Neuronal stem cell (in vitro differentiated cells): ENCODE measurements around the gene CYSTM1.

Experiments used
- DNase-seq: peaks from one replicate; pipeline ENCODE4 v3.0.0-alpha.2; 2013; ENCODE audit warnings: low spot score
- H2AFZ ChIP-seq: one replicate; pipeline ENCODE4 v1.6.1; 2013; ENCODE audit warnings: mild to moderate bottlenecking, low read length, inconsistent platforms
- H2AK5ac ChIP-seq: 2 replicates; pipeline ENCODE4 v1.6.1; 2013; ENCODE audit warnings: low read depth, mild to moderate bottlenecking, inconsistent platforms, low read length, moderate library complexity, mixed read lengths
- H2BK120ac ChIP-seq: 2 replicates; pipeline ENCODE4 v1.6.1; 2013; ENCODE audit warnings: low read depth, mild to moderate bottlenecking, inconsistent platforms, low read length, moderate library complexity, mixed read lengths
- H2BK12ac ChIP-seq: one replicate; pipeline ENCODE4 v1.6.1; 2013; ENCODE audit warnings: low read length, inconsistent platforms
- H2BK15ac ChIP-seq: 2 replicates; pipeline ENCODE4 v1.6.1; 2013; ENCODE audit warnings: mild to moderate bottlenecking, low read length, inconsistent platforms, mixed read lengths
- H2BK5ac ChIP-seq: one replicate; pipeline ENCODE4 v1.6.1; 2013; ENCODE audit warnings: inconsistent platforms, mild to moderate bottlenecking, low read length, moderate library complexity
- H3K14ac ChIP-seq: one replicate; pipeline ENCODE4 v1.6.1; 2013; ENCODE audit warnings: low read length, inconsistent platforms
- H3K18ac ChIP-seq: 2 replicates; pipeline ENCODE4 v1.6.1; 2013; ENCODE audit warnings: low read length, inconsistent platforms
- H3K23ac ChIP-seq: 2 replicates; pipeline ENCODE4 v1.6.1; 2013; ENCODE audit warnings: low read depth, mild to moderate bottlenecking, mixed read lengths, low read length, inconsistent platforms; ENCODE audit not compliant: poor library complexity
- H3K27ac ChIP-seq: replicated peaks from 3 replicates; pipeline ENCODE4 v1.5.1; 2013; ENCODE audit warnings: low read length, inconsistent platforms
- H3K27me3 ChIP-seq, 3 experiments: 2 replicates each; pipeline ENCODE4 v1.6.1; 2013; ENCODE audit warnings: low read length in 3 of 3, mild to moderate bottlenecking in 2 of 3, inconsistent platforms in 1 of 3, low read depth in 1 of 3, mixed read lengths in 1 of 3, moderate library complexity in 1 of 3; ENCODE audit not compliant: control insufficient read depth in 3 of 3, insufficient read depth in 3 of 3
- H3K36me3 ChIP-seq, 2 donors: replicated peaks in 1 of 2; 2 replicates each; pipeline ENCODE4 v1.6.1; 2013; ENCODE audit warnings: low read length in 2 of 2; ENCODE audit not compliant: control insufficient read depth in 2 of 2, insufficient read depth in 2 of 2
- H3K4ac ChIP-seq: 2 replicates; pipeline ENCODE4 v1.6.1; 2013; ENCODE audit warnings: inconsistent platforms, mild to moderate bottlenecking, low read length, moderate library complexity
- H3K4me1 ChIP-seq, 2 donors: 1 replicate in 1 of 2; 2 replicates in 1 of 2; pipeline ENCODE4 v1.6.1; 2013; ENCODE audit warnings: low read length in 2 of 2, low read depth in 1 of 2; ENCODE audit not compliant: control insufficient read depth in 2 of 2, insufficient read depth in 1 of 2
- H3K4me2 ChIP-seq: one replicate; pipeline ENCODE4 v1.6.1; 2013; ENCODE audit warnings: mild to moderate bottlenecking, low read length, inconsistent platforms; ENCODE audit not compliant: insufficient read depth, poor library complexity, severe bottlenecking
- H3K4me3 ChIP-seq, 2 donors: 2 replicates each; pipeline ENCODE4 v1.5.1; 2013; ENCODE audit warnings: low read length in 2 of 2, mild to moderate bottlenecking in 2 of 2, inconsistent platforms in 1 of 2, moderate library complexity in 1 of 2
- H3K79me1 ChIP-seq: one replicate; pipeline ENCODE4 v1.6.1; 2013; ENCODE audit warnings: low read depth, mild to moderate bottlenecking, inconsistent platforms, low read length, moderate library complexity
- H3K9ac ChIP-seq: one replicate; pipeline ENCODE4 v1.6.1; 2013; ENCODE audit warnings: mild to moderate bottlenecking, low read depth, low read length, inconsistent platforms; ENCODE audit not compliant: poor library complexity
- H3K9me3 ChIP-seq, 2 donors: replicated peaks in 1 of 2; 2 replicates each; pipeline versions ENCODE3 to v1.6.1; 2013; ENCODE audit warnings: low read length in 2 of 2, mild to moderate bottlenecking in 2 of 2, inconsistent platforms in 1 of 2, low read depth in 1 of 2, mixed read lengths in 1 of 2, moderate library complexity in 1 of 2; ENCODE audit not compliant: control insufficient read depth in 2 of 2, insufficient read depth in 1 of 2
- H4K8ac ChIP-seq: one replicate; pipeline ENCODE4 v1.6.1; 2013; ENCODE audit warnings: low read depth, mild to moderate bottlenecking, inconsistent platforms, low read length, moderate library complexity
- H4K91ac ChIP-seq: one replicate; pipeline ENCODE4 v1.6.1; 2013; ENCODE audit warnings: low read length, low read depth, mild to moderate bottlenecking, inconsistent platforms; ENCODE audit not compliant: poor library complexity
- whole genome bisulfite sequencing, 2 donors: extraction: QIAGEN DNeasy Blood & Tissue Kit; methylation state at CpG; one replicate each; pipeline ENCODE4 v1.1.7; 2013; ENCODE audit warnings: missing lambda C conversion rate in 2 of 2, mixed read lengths in 1 of 2; ENCODE audit not compliant: insufficient read length in 2 of 2, insufficient replicate concordance in 1 of 2; ENCODE audit errors: extremely low coverage in 2 of 2; 5-methylcytosine and 5-hydroxymethylcytosine counted together

CYSTM1 gene

GRCh38 chr5:140239461-140239860 is 64.5 kb downstream of the CYSTM1 start:
- H3K27me3 ChIP-seq, result no peaks in the 10 kb centered on the region
- H3K23ac ChIP-seq, result no peak overlapping the region
- no peak overlapping the region for H2AK5ac ChIP-seq
- no peak overlapping the region for H3K9ac ChIP-seq
- H4K91ac ChIP-seq, result no peak overlapping the region
- no peak overlapping the region for H3K4ac ChIP-seq
- peaks cover 13% of the 10 kb centered on the region in 2 donors for H3K4me1 ChIP-seq
- H3K79me1 ChIP-seq, result no peaks in the 10 kb centered on the region
- no peak overlapping the region for H2BK5ac ChIP-seq
- H4K8ac ChIP-seq, result no peak overlapping the region
- H3K36me3 ChIP-seq, result peaks cover 3 to 5% of the 10 kb centered on the region in 2 donors
- H3K4me2 ChIP-seq, result no peak overlapping the region
- no peaks in the 10 kb centered on the region for H3K9me3 ChIP-seq
- H2BK15ac ChIP-seq, result no peak overlapping the region
- WGBS, 2 donors, result no CpG with 5 or more reads among the region's 5 CpGs
- no peak overlapping the region for H2BK12ac ChIP-seq
- no peak overlapping the region for H2BK120ac ChIP-seq
- H2AFZ ChIP-seq, result no peak overlapping the region
- H3K27ac ChIP-seq, result no peak overlapping the region
- H3K4me3 ChIP-seq, result no peak overlapping the region
- DNase-seq, result no peak
- no peak overlapping the region for H3K18ac ChIP-seq
- no peak overlapping the region for H3K14ac ChIP-seq

- Histone ChIP-seq H3K27me3 (no peaks in the 10 kb centered on the region), H3K14ac (no peak overlapping the region), H2BK12ac (no peak overlapping the region), H3K23ac (no peak overlapping the region), H4K8ac (no peak overlapping the region), H4K91ac (no peak overlapping the region), H3K18ac (peak overlapping the region; percentile 63), H3K36me3 (peaks cover 5 to 11% of the 10 kb centered on the region in 2 donors), H3K4me3 (no peak overlapping the region), H2BK5ac (no peak overlapping the region), H3K4me1 (peaks cover 13 to 16% of the 10 kb centered on the region in 2 donors), H2BK120ac (no peak overlapping the region), H2AFZ (no peak overlapping the region), H2BK15ac (no peak overlapping the region), H2AK5ac (no peak overlapping the region), H3K4ac (no peak overlapping the region), H3K9me3 (no peaks in the 10 kb centered on the region), H3K9ac (no peak overlapping the region), H3K79me1 (no peaks in the 10 kb centered on the region), H3K4me2 (no peak overlapping the region), H3K27ac (no peak overlapping the region)
- no peak for DNase-seq
- WGBS, 2 donors, result no CpG with 5 or more reads among the region's 11 CpGs
These were observed 65.1 kb downstream of the CYSTM1 start for GRCh38 chr5:140239939-140240700.

- Histone ChIP-seq H4K91ac (no peak overlapping the region), H2BK15ac (no peak overlapping the region), H2BK5ac (no peak overlapping the region), H3K79me1 (no peaks in the 10 kb centered on the region), H3K9ac (no peak overlapping the region), H4K8ac (no peak overlapping the region), H3K27ac (peak overlapping the region; percentile 45), H3K36me3 (peaks cover 10 to 22% of the 10 kb centered on the region in 2 donors), H3K27me3 (no peaks in the 10 kb centered on the region), H2BK120ac (no peak overlapping the region), H2BK12ac (no peak overlapping the region), H2AFZ (no peak overlapping the region), H3K23ac (no peak overlapping the region), H3K14ac (no peak overlapping the region), H3K4me2 (no peak overlapping the region), H3K4ac (no peak overlapping the region), H3K4me1 (peaks cover 14 to 18% of the 10 kb centered on the region in 2 donors), H3K18ac (no peak overlapping the region), H3K9me3 (no peaks in the 10 kb centered on the region), H2AK5ac (no peak overlapping the region), H3K4me3 (no peak overlapping the region)
- no CpG with 5 or more reads among the region's 9 CpGs for WGBS, 2 donors
- DNase-seq, result peak; percentile 66
These were observed 66.2 kb downstream of the CYSTM1 start for GRCh38 chr5:140240987-140241706.

DNA sequence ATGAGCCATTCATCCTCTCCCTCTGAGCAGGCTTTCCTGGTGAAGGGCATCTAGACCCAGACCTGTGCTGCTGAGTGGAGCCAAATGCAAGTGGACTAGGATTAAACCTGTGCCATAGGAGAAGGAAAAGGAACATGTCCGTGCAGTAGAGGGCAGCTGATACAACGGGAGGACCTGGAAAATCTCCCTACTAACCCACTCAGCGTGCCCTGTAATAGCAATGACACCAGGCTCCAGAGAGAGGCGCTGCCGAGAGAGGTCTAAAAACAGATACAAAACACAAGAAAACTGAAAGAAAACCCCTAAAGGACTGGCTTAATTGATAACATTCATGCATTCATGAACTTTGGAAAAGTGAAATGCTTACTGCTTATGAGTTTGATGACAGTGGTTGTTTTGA is 67.1 kb downstream of the CYSTM1 start:
- Histone ChIP-seq H2AK5ac (no peak overlapping the region), H3K36me3 (peaks cover 10 to 24% of the 10 kb centered on the region in 2 donors), H3K27me3 (no peaks in the 10 kb centered on the region), H2BK5ac (no peak overlapping the region), H3K4me1 (peaks cover 14 to 23% of the 10 kb centered on the region in 2 donors), H3K4ac (no peak overlapping the region), H2BK15ac (no peak overlapping the region), H3K27ac (peak overlapping the region; percentile 41), H3K14ac (no peak overlapping the region), H4K8ac (no peak overlapping the region), H4K91ac (no peak overlapping the region), H3K9ac (no peak overlapping the region), H2BK12ac (no peak overlapping the region), H3K18ac (no peak overlapping the region), H3K23ac (no peak overlapping the region), H3K4me2 (no peak overlapping the region), H3K9me3 (no peaks in the 10 kb centered on the region), H3K79me1 (no peaks in the 10 kb centered on the region), H2AFZ (no peak overlapping the region), H3K4me3 (no peak overlapping the region), H2BK120ac (no peak overlapping the region)
- WGBS, 2 donors, result no CpG with 5 or more reads among the region's 5 CpGs
- no peak for DNase-seq
